ENCODE data around the gene NR6A1.

DNA sequence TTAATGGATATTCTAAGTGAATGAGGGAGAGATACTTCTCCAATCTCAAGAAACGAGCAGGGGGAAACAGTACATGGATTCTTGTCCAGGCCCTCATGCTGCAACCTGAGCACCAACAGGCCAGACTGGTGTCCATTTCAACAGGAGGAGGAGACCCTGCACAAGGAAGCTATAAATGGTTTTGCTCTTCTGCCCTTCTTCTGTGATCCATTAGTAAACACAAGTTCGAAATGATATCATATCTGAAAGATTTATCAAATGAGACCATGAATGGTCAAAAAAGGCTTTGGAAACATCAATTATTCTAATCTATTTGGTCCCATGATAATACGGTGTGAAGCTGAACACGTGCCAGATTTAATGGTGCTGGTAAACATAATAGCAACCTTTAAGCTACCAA is 109.8 kb downstream of the NR6A1 start:
- TF ChIP-seq CTCF (IDR thresholded peaks at IDR 0.05) (no peak), EZH2 (IDR thresholded peaks at IDR 0.05) (no peak), EZH2phosphoT487 (IDR thresholded peaks at IDR 0.05) (no peak)

All from neural progenitor cell (in vitro differentiated cells).